ENCODE measurements around the gene SEC11C.

SEC11C gene

GRCh38 chr18:59155153-59155552 lies 15.5 kb downstream of the SEC11C start:
- in situ Hi-C loops (cut with HindIII; ENCODE audit: low pct_unique_long_range_greater_than_20kb, low sequenced_read_pairs), result no loop called here
- DNase-seq (ENCODE audit: low read depth in 1 of 2, low spot score in 1 of 2), result no peak
- no peak for TF ChIP-seq JUND (IDR thresholded peaks at IDR 0.05; ENCODE audit: low read depth)

- in situ Hi-C loops (cut with HindIII; ENCODE audit: low pct_unique_long_range_greater_than_20kb, low sequenced_read_pairs), result no loop called here
- no peak for DNase-seq (ENCODE audit: low read depth in 1 of 2, low spot score in 1 of 2)
- TF ChIP-seq JUND (IDR thresholded peaks at IDR 0.05; ENCODE audit: low read depth), result no peak
Measured at GRCh38 chr18:59156316-59156715, 16.6 kb downstream of the SEC11C start.

- no peak for TF ChIP-seq JUND (IDR thresholded peaks at IDR 0.05; ENCODE audit: low read depth)
- no peak for DNase-seq (ENCODE audit: low read depth in 1 of 2, low spot score in 1 of 2)
- in situ Hi-C loops (cut with HindIII; ENCODE audit: low pct_unique_long_range_greater_than_20kb, low sequenced_read_pairs), result no loop called here
Measured at GRCh38 chr18:59159265-59159664, 19.6 kb downstream of the SEC11C start.

GRCh38 chr18:59159986-59160385 lies 20.3 kb downstream of the SEC11C start:
- TF ChIP-seq JUND (IDR thresholded peaks at IDR 0.05; ENCODE audit: low read depth), result no peak
- DNase-seq (ENCODE audit: low read depth in 1 of 2, low spot score in 1 of 2), result no peak
- in situ Hi-C loops (cut with HindIII; ENCODE audit: low pct_unique_long_range_greater_than_20kb, low sequenced_read_pairs), result no loop called here

- TF ChIP-seq JUND (IDR thresholded peaks at IDR 0.05; ENCODE audit: low read depth), result no peak
- in situ Hi-C loops (cut with HindIII; ENCODE audit: low pct_unique_long_range_greater_than_20kb, low sequenced_read_pairs), result no loop called here
- DNase-seq (ENCODE audit: low read depth in 1 of 2, low spot score in 1 of 2), result no peak
Measured at GRCh38 chr18:59172664-59173249, 33.1 kb downstream of the SEC11C start.

GRCh38 chr18:59177485-59177884 lies 37.8 kb downstream of the SEC11C start:
- no peak for DNase-seq (ENCODE audit: low read depth in 1 of 2, low spot score in 1 of 2)

GRCh38 chr18:59180150-59180845 lies 40.6 kb downstream of the SEC11C start:
- no peak for TF ChIP-seq JUND (IDR thresholded peaks at IDR 0.05; ENCODE audit: low read depth)
- no peak for DNase-seq (ENCODE audit: low read depth in 1 of 2, low spot score in 1 of 2)
- in situ Hi-C loops (cut with HindIII; ENCODE audit: low pct_unique_long_range_greater_than_20kb, low sequenced_read_pairs), result no loop called here

More at GRCh38 chr18:59177485-59177884, 37.8 kb downstream of the SEC11C start:
- TF ChIP-seq JUND (IDR thresholded peaks at IDR 0.05; ENCODE audit: low read depth), result no peak
- in situ Hi-C loops (cut with HindIII; ENCODE audit: low pct_unique_long_range_greater_than_20kb, low sequenced_read_pairs), result no loop called here

- DNase-seq (ENCODE audit: low read depth in 1 of 2, low spot score in 1 of 2), result no peak
- TF ChIP-seq JUND (IDR thresholded peaks at IDR 0.05; ENCODE audit: low read depth), result no peak
- in situ Hi-C loops (cut with HindIII; ENCODE audit: low pct_unique_long_range_greater_than_20kb, low sequenced_read_pairs), result no loop called here
Measured at GRCh38 chr18:59182673-59183072, 43.0 kb downstream of the SEC11C start.

GRCh38 chr18:59189008-59189407 lies 49.3 kb downstream of the SEC11C start:
- in situ Hi-C loops (cut with HindIII; ENCODE audit: low pct_unique_long_range_greater_than_20kb, low sequenced_read_pairs), result no loop called here
- TF ChIP-seq JUND (IDR thresholded peaks at IDR 0.05; ENCODE audit: low read depth), result no peak
- no peak for DNase-seq (ENCODE audit: low read depth in 1 of 2, low spot score in 1 of 2)

GRCh38 chr18:59189746-59190145 lies 50.1 kb downstream of the SEC11C start:
- no peak for TF ChIP-seq JUND (IDR thresholded peaks at IDR 0.05; ENCODE audit: low read depth)
- DNase-seq (ENCODE audit: low read depth in 1 of 2, low spot score in 1 of 2), result no peak
- in situ Hi-C loops (cut with HindIII; ENCODE audit: low pct_unique_long_range_greater_than_20kb, low sequenced_read_pairs), result no loop called here

- in situ Hi-C loops (cut with HindIII; ENCODE audit: low pct_unique_long_range_greater_than_20kb, low sequenced_read_pairs), result no loop called here
- TF ChIP-seq JUND (IDR thresholded peaks at IDR 0.05; ENCODE audit: low read depth), result no peak
- DNase-seq (ENCODE audit: low read depth in 1 of 2, low spot score in 1 of 2), result peak in 1 of 2 experiments; percentile 7
Measured at GRCh38 chr18:59196161-59196725, 56.6 kb downstream of the SEC11C start.

- no peak for DNase-seq (ENCODE audit: low read depth in 1 of 2, low spot score in 1 of 2)
- in situ Hi-C loops (cut with HindIII; ENCODE audit: low pct_unique_long_range_greater_than_20kb, low sequenced_read_pairs), result no loop called here
- no peak for TF ChIP-seq JUND (IDR thresholded peaks at IDR 0.05; ENCODE audit: low read depth)
Measured at GRCh38 chr18:59197636-59198035, 58.0 kb downstream of the SEC11C start.

- in situ Hi-C loops (cut with HindIII; ENCODE audit: low pct_unique_long_range_greater_than_20kb, low sequenced_read_pairs), result no loop called here
- no peak for TF ChIP-seq JUND (IDR thresholded peaks at IDR 0.05; ENCODE audit: low read depth)
- no peak for DNase-seq (ENCODE audit: low read depth in 1 of 2, low spot score in 1 of 2)
Measured at GRCh38 chr18:59198215-59198614, 58.5 kb downstream of the SEC11C start.
